Anterior cingulate cortex (tissue), 58 donors: ENCODE data around the gene LRRC8A.
A peak's percentile ranks its signal among the peaks of the same experiment; 100 is the strongest.
"Not testable (repeated sequence)": the region's sequence is repeated elsewhere in the genome, so short reads cannot be mapped to it uniquely, and the experiment has no call there.

Source experiments
- DNase-seq, 58 donors: peaks; one replicate each; lab custom pipeline; 2025; lab: John Stamatoyannopoulos, UW

LRRC8A gene

GRCh38 chr9:128862401-128862851, 19.5 kb upstream of the LRRC8A start:
- DNase-seq = peak in 1 of 58 donors; percentile 33

- DNase-seq = peak in 31 of 58 donors; percentile 12 to 64 (median 37)
Measured at GRCh38 chr9:128863647-128864046, 18.3 kb upstream of the LRRC8A start.

GRCh38 chr9:128870128-128870940, 11.6 kb upstream of the LRRC8A start:
- DNase-seq = no peak

- DNase-seq = not testable (repeated sequence)
Measured at GRCh38 chr9:128870941-128871265, 11.0 kb upstream of the LRRC8A start.

GRCh38 chr9:128877852-128878251, 4.1 kb upstream of the LRRC8A start:
- no peak for DNase-seq

- DNase-seq = peak in 5 of 58 donors; percentile 51 to 65 (median 59)
Measured at GRCh38 chr9:128882677-128883603, 1.0 kb downstream of the LRRC8A start.

- no peak for DNase-seq
Measured at GRCh38 chr9:128884164-128884563, 2.2 kb downstream of the LRRC8A start.

- DNase-seq = no peak
Measured at GRCh38 chr9:128885376-128885775, 3.4 kb downstream of the LRRC8A start.

- DNase-seq = no peak
Measured at GRCh38 chr9:128885798-128886197, 3.9 kb downstream of the LRRC8A start.

GRCh38 chr9:128886211-128886891, 4.4 kb downstream of the LRRC8A start:
- DNase-seq = no peak

- no peak for DNase-seq
Measured at GRCh38 chr9:128887049-128887448, 5.1 kb downstream of the LRRC8A start.

- DNase-seq = peak in 2 of 58 donors; percentile 25 to 47
Measured at GRCh38 chr9:128887914-128888350, 6.0 kb downstream of the LRRC8A start.

- DNase-seq = no peak
Measured at GRCh38 chr9:128891321-128892220, 9.6 kb downstream of the LRRC8A start.

- peak; percentile 44 to 99 (median 91) for DNase-seq
Measured at GRCh38 chr9:128892221-128892921, 10.4 kb downstream of the LRRC8A start.

GRCh38 chr9:128893354-128893753, 11.4 kb downstream of the LRRC8A start:
- peak in 1 of 58 donors; percentile 62 for DNase-seq

GRCh38 chr9:128894764-128895163, 12.8 kb downstream of the LRRC8A start:
- DNase-seq = no peak

- DNase-seq = peak in 2 of 58 donors; percentile 19 to 53
Measured at GRCh38 chr9:128895556-128895955, 13.6 kb downstream of the LRRC8A start.

GRCh38 chr9:128898382-128898781, 16.4 kb downstream of the LRRC8A start:
- no peak for DNase-seq
